Right lobe of liver (tissue), 4 donors: ENCODE data around the gene LENG9.

Experiments
- CTCF ChIP-seq, 4 donors: fragments of 200-600 bp in 3 of 4; fragments of 450-650 bp in 1 of 4; IDR thresholded peaks; one replicate each; pipeline versions ENCODE4 v1.5.1 to v1.8.0; 2016 to 2022; ENCODE audit warnings: antibody characterized with exemption in 4 of 4, mild to moderate bottlenecking in 2 of 4
- POLR2A ChIP-seq: fragments of 450-650 bp; IDR thresholded peaks from one replicate; pipeline ENCODE4 v1.6.1; 2017; ENCODE audit warnings: antibody characterized with exemption, mild to moderate bottlenecking
- donor health status: DM: no; HTN: no; CAD: no.
- donor health status: DM: no; HTN: no; CAD: no.
- donor health status: DM: no; HTN: yes; CAD: no.

GRCh38 chr19:54429545-54430227 is 33.9 kb downstream of the LENG9 start:
- no peak for TF ChIP-seq POLR2A
- TF ChIP-seq CTCF (IDR thresholded peaks at IDR 0.05) = no peak
